SK-N-SH treated with all-trans-retinoic acid at 6 μM for 48 hours (cell line): ENCODE data around the gene KLHL21.

Source experiments
- ATAC-seq: fragments of 200-7000 bp; cut with Tn5 transposase; 3 replicates; pipeline ENCODE4 v1.9.1; 2020; ENCODE audit warnings: mild to moderate bottlenecking, moderate library complexity
- ARNTL ChIP-seq: fragments of 450-650 bp; formaldehyde crosslinking; IDR thresholded peaks from 2 replicates; pipeline ENCODE4 v1.5.0; 2020; ENCODE audit warnings: low read depth, mild to moderate bottlenecking, moderate library complexity, borderline replicate concordance
- BACH2 ChIP-seq: fragments of 250-450 bp; sonication (Bioruptor Pico); IDR thresholded peaks from 2 replicates; pipeline ENCODE4 v1.9.0; 2021; ENCODE audit warnings: mild to moderate bottlenecking, borderline replicate concordance
- ESRRG ChIP-seq: fragments of 250-450 bp; sonication (Bioruptor Pico); IDR thresholded peaks from 2 replicates; pipeline ENCODE4 v1.6.1; 2021; ENCODE audit warnings: mild to moderate bottlenecking
- GLIS3 ChIP-seq: fragments of 250-450 bp; sonication (Bioruptor Pico); IDR thresholded peaks from 2 replicates; pipeline ENCODE4 v1.5.0; 2020; ENCODE audit warnings: mild to moderate bottlenecking, moderate library complexity
- ISL1 ChIP-seq: fragments of 250-450 bp; sonication (Bioruptor Pico); IDR thresholded peaks from 2 replicates; pipeline ENCODE4 v2.1.2; 2022; ENCODE audit warnings: mild to moderate bottlenecking, moderate library complexity
- OSR1 ChIP-seq: fragments of 250-450 bp; sonication (Bioruptor Pico); IDR thresholded peaks from 2 replicates; pipeline ENCODE4 v1.8.0; 2022; ENCODE audit warnings: moderate library complexity, mild to moderate bottlenecking, inconsistent platforms
- RARB ChIP-seq: fragments of 250-450 bp; sonication (Bioruptor Pico); IDR thresholded peaks from 2 replicates; pipeline ENCODE4 v1.8.0; 2021; ENCODE audit warnings: mild to moderate bottlenecking, moderate library complexity
- SNAI2 ChIP-seq: fragments of 250-450 bp; sonication (Bioruptor Pico); IDR thresholded peaks from 2 replicates; pipeline ENCODE4 v1.5.0; 2020; ENCODE audit warnings: mild to moderate bottlenecking, moderate library complexity
- TOX ChIP-seq: fragments of 250-450 bp; sonication (Bioruptor Pico); IDR thresholded peaks from 2 replicates; pipeline ENCODE4 v1.8.0; 2021; ENCODE audit warnings: mild to moderate bottlenecking, moderate library complexity, borderline replicate concordance
- ZC3H10 ChIP-seq: fragments of 250-450 bp; sonication (Bioruptor Pico); IDR thresholded peaks from 2 replicates; pipeline ENCODE4 v1.5.1; 2021; ENCODE audit warnings: mild to moderate bottlenecking, moderate library complexity
- ZFP3 ChIP-seq: fragments of 250-450 bp; sonication (Bioruptor Pico); IDR thresholded peaks from 2 replicates; pipeline ENCODE4 v1.5.0; 2020; ENCODE audit warnings: mild to moderate bottlenecking, moderate library complexity
- ZFP30 ChIP-seq: fragments of 450-650 bp; formaldehyde crosslinking; IDR thresholded peaks from 2 replicates; pipeline ENCODE4 v1.5.0; 2022; ENCODE audit warnings: mild to moderate bottlenecking, moderate library complexity
- ZNF70 ChIP-seq: fragments of 450-650 bp; formaldehyde crosslinking; IDR thresholded peaks from 2 replicates; pipeline ENCODE4 v1.5.0; 2020; ENCODE audit warnings: mild to moderate bottlenecking, moderate library complexity
- ZNF8 ChIP-seq: fragments of 450-650 bp; formaldehyde crosslinking; IDR thresholded peaks from 2 replicates; pipeline ENCODE4 v1.5.0; 2020; ENCODE audit warnings: mild to moderate bottlenecking, moderate library complexity
- TF ChIP-seq, protein P1 (sequence below): fragments of 250-450 bp; sonication (Bioruptor Pico); IDR thresholded peaks from 2 replicates; pipeline ENCODE4 v1.5.1; 2021; ENCODE audit warnings: mild to moderate bottlenecking, moderate library complexity
- TF ChIP-seq, protein P2 (sequence below): fragments of 250-450 bp; sonication (Bioruptor Pico); IDR thresholded peaks from 2 replicates; pipeline ENCODE4 v1.8.0; 2020; ENCODE audit warnings: mild to moderate bottlenecking, moderate library complexity, borderline replicate concordance
- TF ChIP-seq, protein P3 (sequence below): fragments of 250-450 bp; sonication (Bioruptor Pico); IDR thresholded peaks from 2 replicates; pipeline ENCODE4 v1.5.0; 2020; ENCODE audit warnings: mild to moderate bottlenecking, moderate library complexity
- TF ChIP-seq, protein P4 (sequence below): fragments of 250-450 bp; sonication (Bioruptor Pico); IDR thresholded peaks from 2 replicates; pipeline ENCODE4 v1.5.1; 2020; ENCODE audit warnings: low read depth, mild to moderate bottlenecking, moderate library complexity
- TF ChIP-seq, protein P5 (sequence below): fragments of 250-450 bp; sonication (Bioruptor Pico); IDR thresholded peaks from 2 replicates; pipeline ENCODE4 v1.8.0; 2021; ENCODE audit warnings: low read depth, mild to moderate bottlenecking, moderate library complexity, borderline replicate concordance

The KLHL21 gene

DNA sequence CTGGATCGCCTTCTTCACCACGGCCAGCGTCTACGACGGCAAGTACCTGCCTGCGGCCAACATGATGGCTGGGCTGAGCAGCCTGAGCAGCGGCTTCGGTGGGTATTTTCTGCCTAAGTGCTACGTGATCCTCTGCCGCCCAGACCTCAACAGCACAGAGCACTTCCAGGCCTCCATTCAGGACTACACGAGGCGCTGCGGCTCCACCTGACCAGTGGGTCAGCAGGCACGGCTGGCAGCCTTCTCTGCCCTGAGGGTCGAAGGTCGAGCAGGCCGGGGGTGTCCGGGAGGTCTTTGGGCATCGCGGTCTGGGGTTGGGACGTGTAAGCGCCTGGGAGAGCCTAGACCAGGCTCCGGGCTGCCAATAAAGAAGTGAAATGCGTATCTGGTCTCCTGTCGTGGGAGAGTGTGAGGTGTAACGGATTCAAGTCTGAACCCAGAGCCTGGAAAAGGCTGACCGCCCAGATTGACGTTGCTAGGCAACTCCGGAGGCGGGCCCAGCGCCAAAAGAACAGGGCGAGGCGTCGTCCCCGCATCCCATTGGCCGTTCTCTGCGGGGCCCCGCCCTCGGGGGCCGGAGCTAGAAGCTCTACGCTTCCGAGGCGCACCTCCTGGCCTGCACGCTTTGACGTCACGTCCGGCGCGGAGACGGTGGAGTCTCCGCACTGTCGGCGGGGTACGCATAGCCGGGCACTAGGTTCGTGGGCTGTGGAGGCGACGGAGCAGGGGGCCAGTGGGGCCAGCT lies 23.1 kb downstream of the KLHL21 start, which contains the start of gene ZBTB48:
ZBTB48 (plus strand) TSS at position 621 of the 745 bp plus-strand sequence. CDS start 616 bp downstream, outside the sequence.
- TF ChIP-seq ESRRG, result no peak
- TF ChIP-seq, protein P1, sequence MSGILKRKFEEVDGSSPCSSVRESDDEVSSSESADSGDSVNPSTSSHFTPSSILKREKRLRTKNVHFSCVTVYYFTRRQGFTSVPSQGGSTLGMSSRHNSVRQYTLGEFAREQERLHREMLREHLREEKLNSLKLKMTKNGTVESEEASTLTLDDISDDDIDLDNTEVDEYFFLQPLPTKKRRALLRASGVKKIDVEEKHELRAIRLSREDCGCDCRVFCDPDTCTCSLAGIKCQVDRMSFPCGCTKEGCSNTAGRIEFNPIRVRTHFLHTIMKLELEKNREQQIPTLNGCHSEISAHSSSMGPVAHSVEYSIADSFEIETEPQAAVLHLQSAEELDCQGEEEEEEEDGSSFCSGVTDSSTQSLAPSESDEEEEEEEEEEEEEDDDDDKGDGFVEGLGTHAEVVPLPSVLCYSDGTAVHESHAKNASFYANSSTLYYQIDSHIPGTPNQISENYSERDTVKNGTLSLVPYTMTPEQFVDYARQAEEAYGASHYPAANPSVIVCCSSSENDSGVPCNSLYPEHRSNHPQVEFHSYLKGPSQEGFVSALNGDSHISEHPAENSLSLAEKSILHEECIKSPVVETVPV (CRISPR knock-in tag), result no peak
- no peak for TF ChIP-seq ZFP3
- TF ChIP-seq ZFP30 (CRISPR knock-in tag), result no peak

DNA sequence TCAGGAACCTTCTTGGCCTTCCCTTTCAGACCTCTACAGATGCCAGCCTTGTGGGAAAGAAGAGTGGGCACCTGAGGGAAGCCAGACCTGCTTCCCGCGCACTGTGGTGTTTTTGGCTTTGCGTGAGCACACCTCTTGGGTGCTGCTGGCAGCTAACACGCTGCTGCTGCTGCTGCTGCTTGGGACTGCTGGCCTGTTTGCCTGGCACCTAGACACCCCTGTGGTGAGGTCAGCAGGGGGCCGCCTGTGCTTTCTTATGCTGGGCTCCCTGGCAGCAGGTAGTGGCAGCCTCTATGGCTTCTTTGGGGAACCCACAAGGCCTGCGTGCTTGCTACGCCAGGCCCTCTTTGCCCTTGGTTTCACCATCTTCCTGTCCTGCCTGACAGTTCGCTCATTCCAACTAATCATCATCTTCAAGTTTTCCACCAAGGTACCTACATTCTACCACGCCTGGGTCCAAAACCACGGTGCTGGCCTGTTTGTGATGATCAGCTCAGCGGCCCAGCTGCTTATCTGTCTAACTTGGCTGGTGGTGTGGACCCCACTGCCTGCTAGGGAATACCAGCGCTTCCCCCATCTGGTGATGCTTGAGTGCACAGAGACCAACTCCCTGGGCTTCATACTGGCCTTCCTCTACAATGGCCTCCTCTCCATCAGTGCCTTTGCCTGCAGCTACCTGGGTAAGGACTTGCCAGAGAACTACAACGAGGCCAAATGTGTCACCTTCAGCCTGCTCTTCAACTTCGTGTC lies 23.9 kb downstream of the KLHL21 start:
- ATAC-seq, result no peak
- TF ChIP-seq ARNTL (no peak), GLIS3 (CRISPR knock-in tag) (no peak)

More for the DNA sequence above, 23.1 kb downstream of the KLHL21 start, which contains the start of gene ZBTB48:
- ATAC-seq, result peak; percentile 98

DNA sequence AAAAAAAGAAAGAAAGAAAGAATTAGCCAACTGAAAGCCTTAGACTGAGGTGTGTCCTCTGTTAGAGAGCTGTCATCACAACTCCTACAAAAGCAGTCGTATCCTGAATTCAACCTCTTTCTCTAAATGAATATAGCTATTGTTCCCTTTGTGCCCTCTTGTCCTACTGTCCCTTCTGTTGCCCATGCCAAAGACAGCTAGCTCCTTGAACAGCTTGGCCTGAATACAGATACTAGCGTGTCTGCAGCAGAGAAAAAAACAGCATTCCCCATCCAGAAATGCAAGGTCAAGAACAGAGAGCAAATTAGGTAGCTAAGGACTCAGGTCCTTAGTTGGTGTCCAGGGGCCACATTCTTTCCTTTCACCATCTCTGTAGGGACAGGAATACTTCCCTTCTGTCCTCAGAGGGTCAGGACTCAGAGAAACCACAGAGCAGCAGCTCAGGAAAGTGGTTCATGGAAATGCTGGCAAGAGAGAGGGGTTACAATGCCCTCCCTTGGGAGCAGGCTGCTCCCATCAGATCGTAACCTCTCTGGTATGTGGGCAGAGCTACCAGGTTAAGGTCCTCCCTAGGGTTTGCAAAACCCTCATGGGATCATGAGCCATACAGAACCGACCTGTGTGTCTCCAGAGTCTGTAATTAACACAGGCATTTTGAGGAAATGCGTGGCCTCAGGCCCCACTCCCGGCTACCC lies 24.7 kb downstream of the KLHL21 start:
- TF ChIP-seq ARNTL, result no peak
- TF ChIP-seq, protein P2, sequence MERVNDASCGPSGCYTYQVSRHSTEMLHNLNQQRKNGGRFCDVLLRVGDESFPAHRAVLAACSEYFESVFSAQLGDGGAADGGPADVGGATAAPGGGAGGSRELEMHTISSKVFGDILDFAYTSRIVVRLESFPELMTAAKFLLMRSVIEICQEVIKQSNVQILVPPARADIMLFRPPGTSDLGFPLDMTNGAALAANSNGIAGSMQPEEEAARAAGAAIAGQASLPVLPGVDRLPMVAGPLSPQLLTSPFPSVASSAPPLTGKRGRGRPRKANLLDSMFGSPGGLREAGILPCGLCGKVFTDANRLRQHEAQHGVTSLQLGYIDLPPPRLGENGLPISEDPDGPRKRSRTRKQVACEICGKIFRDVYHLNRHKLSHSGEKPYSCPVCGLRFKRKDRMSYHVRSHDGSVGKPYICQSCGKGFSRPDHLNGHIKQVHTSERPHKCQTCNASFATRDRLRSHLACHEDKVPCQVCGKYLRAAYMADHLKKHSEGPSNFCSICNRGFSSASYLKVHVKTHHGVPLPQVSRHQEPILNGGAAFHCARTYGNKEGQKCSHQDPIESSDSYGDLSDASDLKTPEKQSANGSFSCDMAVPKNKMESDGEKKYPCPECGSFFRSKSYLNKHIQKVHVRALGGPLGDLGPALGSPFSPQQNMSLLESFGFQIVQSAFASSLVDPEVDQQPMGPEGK (CRISPR knock-in tag), result no peak
- TF ChIP-seq GLIS3 (CRISPR knock-in tag), result no peak
- no peak for TF ChIP-seq TOX
- no peak for TF ChIP-seq SNAI2 (CRISPR knock-in tag)
- TF ChIP-seq ZNF8 (CRISPR knock-in tag), result no peak
- TF ChIP-seq, protein P3, sequence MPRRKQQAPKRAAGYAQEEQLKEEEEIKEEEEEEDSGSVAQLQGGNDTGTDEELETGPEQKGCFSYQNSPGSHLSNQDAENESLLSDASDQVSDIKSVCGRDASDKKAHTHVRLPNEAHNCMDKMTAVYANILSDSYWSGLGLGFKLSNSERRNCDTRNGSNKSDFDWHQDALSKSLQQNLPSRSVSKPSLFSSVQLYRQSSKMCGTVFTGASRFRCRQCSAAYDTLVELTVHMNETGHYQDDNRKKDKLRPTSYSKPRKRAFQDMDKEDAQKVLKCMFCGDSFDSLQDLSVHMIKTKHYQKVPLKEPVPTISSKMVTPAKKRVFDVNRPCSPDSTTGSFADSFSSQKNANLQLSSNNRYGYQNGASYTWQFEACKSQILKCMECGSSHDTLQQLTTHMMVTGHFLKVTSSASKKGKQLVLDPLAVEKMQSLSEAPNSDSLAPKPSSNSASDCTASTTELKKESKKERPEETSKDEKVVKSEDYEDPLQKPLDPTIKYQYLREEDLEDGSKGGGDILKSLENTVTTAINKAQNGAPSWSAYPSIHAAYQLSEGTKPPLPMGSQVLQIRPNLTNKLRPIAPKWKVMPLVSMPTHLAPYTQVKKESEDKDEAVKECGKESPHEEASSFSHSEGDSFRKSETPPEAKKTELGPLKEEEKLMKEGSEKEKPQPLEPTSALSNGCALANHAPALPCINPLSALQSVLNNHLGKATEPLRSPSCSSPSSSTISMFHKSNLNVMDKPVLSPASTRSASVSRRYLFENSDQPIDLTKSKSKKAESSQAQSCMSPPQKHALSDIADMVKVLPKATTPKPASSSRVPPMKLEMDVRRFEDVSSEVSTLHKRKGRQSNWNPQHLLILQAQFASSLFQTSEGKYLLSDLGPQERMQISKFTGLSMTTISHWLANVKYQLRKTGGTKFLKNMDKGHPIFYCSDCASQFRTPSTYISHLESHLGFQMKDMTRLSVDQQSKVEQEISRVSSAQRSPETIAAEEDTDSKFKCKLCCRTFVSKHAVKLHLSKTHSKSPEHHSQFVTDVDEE, result no peak
- TF ChIP-seq ISL1 (CRISPR knock-in tag), result no peak
- TF ChIP-seq, protein P4, sequence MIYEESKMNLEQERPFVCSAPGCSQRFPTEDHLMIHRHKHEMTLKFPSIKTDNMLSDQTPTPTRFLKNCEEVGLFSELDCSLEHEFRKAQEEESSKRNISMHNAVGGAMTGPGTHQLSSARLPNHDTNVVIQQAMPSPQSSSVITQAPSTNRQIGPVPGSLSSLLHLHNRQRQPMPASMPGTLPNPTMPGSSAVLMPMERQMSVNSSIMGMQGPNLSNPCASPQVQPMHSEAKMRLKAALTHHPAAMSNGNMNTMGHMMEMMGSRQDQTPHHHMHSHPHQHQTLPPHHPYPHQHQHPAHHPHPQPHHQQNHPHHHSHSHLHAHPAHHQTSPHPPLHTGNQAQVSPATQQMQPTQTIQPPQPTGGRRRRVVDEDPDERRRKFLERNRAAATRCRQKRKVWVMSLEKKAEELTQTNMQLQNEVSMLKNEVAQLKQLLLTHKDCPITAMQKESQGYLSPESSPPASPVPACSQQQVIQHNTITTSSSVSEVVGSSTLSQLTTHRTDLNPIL (CRISPR knock-in tag), result no peak
- no peak for TF ChIP-seq ZC3H10 (CRISPR knock-in tag)
- TF ChIP-seq BACH2 (CRISPR knock-in tag), result no peak
- TF ChIP-seq, protein P1 (CRISPR knock-in tag), result no peak
- TF ChIP-seq RARB, result no peak
- no peak for TF ChIP-seq OSR1
- TF ChIP-seq, protein P5, sequence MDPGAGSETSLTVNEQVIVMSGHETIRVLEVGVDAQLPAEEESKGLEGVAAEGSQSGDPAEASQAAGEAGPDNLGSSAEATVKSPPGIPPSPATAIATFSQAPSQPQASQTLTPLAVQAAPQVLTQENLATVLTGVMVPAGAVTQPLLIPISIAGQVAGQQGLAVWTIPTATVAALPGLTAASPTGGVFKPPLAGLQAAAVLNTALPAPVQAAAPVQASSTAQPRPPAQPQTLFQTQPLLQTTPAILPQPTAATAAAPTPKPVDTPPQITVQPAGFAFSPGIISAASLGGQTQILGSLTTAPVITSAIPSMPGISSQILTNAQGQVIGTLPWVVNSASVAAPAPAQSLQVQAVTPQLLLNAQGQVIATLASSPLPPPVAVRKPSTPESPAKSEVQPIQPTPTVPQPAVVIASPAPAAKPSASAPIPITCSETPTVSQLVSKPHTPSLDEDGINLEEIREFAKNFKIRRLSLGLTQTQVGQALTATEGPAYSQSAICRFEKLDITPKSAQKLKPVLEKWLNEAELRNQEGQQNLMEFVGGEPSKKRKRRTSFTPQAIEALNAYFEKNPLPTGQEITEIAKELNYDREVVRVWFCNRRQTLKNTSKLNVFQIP (CRISPR knock-in tag), result no peak
- TF ChIP-seq ZNF70 (CRISPR knock-in tag), result no peak
- TF ChIP-seq ZFP3, result no peak
- ATAC-seq, result no peak
